Measurements from ENCODE around the gene DDX24. TPM values are rescaled to one million over a fixed set of nuclear protein-coding genes. Genes with fewer than 3 reads are reported as not detected.
A peak's percentile ranks its signal among the peaks of the same experiment; 100 is the strongest.

DDX24 gene, protein sequence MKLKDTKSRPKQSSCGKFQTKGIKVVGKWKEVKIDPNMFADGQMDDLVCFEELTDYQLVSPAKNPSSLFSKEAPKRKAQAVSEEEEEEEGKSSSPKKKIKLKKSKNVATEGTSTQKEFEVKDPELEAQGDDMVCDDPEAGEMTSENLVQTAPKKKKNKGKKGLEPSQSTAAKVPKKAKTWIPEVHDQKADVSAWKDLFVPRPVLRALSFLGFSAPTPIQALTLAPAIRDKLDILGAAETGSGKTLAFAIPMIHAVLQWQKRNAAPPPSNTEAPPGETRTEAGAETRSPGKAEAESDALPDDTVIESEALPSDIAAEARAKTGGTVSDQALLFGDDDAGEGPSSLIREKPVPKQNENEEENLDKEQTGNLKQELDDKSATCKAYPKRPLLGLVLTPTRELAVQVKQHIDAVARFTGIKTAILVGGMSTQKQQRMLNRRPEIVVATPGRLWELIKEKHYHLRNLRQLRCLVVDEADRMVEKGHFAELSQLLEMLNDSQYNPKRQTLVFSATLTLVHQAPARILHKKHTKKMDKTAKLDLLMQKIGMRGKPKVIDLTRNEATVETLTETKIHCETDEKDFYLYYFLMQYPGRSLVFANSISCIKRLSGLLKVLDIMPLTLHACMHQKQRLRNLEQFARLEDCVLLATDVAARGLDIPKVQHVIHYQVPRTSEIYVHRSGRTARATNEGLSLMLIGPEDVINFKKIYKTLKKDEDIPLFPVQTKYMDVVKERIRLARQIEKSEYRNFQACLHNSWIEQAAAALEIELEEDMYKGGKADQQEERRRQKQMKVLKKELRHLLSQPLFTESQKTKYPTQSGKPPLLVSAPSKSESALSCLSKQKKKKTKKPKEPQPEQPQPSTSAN
- 198 TPM for total RNA-seq
- long read RNA-seq, full-length matches to known transcripts: 110 of 150 reads
- long read RNA-seq, partial matches to known transcripts: 28 of 150 reads
- long read RNA-seq, other reads (novel, unspliced or antisense): 12 of 150 reads

DNA sequence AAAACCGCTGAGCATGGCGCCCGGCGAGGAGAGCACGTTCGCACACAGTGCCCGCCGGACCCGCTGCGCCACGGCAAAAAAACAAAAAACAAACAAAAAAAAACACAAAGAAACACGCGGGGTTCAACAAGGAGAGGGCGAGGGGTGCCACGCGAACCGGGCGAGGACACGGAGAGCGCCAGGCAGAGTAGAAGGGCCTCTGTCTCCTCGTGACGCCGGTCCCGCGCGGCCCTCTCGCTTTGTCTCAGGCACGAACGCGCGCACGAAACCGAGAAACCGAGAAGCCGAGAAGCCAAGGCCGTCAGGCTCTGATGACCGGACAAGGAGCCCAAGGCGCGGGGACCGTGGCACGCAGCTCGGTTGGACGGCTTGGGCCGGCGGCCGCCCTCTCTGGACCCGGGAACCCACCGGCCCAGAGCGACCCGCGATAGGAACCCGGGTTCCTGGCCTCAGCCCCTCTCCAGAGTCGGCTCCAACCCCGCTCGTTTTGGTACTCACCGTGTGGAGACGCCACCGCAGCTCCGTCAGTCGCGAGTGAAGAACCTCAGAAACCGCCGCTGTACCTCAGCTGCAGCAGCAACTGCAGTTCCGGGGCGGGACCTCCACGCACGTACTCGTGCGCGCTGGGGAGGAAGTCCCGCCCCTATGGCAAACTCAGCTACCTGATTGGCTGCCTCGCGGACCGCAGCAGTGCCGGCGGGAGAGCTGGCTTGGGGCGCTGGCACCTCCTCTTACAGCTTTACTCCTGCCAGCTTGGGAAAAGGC, at the start of gene DDX24, which contains the start of gene IFI27L1:
Gene DDX24, minus strand, starts transcription at position 582 of the 765 bp plus-strand sequence. CDS start 1,460 bp downstream, outside the sequence.
Gene IFI27L1, plus strand, starts transcription at position 690 of the 765 bp plus-strand sequence. CDS start 15,628 bp downstream, outside the sequence.
- peak; percentile 98 for DNase-seq (ENCODE audit: low spot score)

DNA sequence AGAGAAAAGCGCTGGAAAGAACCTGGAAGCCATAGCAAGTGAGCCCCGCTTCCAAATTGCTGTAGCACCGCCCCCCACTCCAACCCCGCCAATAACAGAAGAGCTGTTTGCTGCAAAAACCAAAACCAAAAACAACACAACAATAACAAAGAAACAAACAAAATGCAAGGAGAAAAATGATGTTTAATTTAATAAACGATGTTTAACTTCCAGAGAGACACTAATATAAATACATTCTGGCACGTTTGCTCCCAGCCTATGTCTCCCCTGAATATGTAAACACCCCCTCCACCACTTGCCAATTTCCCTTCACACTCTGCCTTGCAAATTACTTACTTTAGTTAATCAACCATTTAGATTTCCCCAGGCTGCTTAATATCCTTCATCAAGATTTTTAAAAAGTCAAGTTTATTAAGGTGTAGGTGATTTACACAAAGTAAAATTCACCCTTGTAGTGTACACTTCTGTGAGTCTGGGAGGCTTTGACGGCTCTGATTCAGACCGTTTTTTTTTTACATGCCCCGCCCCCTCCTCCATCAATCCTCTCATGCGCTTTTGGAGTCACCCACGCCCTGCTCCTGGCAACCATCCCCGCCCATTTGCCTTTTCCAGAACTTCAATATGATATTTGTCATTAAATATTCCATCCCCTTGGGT, 48.9 kb upstream of the DDX24 start:
- peak; percentile 79 for DNase-seq (ENCODE audit: low spot score)

DNA sequence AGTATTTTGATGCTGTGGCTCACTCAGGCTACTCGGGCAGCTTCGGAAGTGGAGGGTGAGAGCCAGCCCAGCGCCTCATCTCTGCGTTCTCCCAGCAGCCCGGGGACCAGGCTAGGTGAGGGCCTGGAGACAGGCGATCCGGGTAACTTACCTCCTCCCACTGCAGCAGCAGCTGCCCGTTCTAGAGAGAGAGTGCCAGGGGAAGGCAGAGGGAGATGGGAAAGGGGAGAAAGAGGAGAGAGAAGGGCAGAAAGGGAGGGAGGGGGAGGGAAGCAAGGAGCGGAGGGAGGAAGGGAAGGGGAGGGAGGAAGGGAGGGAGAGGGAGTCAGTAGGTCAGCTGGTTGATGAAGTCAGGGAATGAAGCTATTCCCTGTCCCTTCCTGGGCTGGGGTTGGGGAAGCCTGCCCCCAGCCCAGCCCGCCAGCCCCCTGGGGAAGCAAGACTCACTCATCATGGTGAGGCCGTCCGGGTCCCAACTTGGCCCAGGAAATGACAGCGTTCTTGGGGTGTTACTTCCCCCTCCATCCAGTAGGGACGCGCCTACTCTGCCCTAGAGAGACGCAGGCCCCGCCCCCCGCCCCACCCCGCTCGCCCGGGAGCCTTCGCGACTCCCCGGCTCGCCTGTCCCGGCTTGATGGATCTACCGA, 48.2 kb upstream of the DDX24 start, which contains the start of gene IFI27L2:
Gene IFI27L2, minus strand, starts transcription at position 494 of the 647 bp plus-strand sequence. Its CDS starts 40 bp downstream, at position 454.
- peak; percentile 90 for DNase-seq (ENCODE audit: low spot score)

GRCh38 chr14:94128216-94128839, 47.3 kb upstream of the DDX24 start:
- DNase-seq (ENCODE audit: low spot score): no peak

DNA sequence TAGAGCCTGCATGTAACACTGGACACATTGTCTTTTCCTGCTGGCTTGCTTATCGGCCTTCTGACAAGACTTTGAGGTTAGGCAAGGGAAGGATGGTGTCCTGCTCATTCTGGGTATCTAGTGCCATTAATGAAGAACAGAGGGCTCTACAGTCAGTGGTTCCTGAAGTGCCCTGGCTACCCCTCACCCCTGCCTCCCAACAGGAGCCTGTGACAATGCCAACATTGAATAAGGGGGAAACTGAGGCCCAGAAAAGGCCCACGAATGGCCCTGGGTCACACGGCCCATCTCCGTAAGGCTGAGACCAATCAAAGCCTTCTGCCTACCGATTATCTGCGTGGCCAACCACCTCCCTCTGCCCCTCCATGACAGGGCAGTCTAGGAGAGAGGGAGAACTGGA, 46.3 kb upstream of the DDX24 start:
- no peak for DNase-seq (ENCODE audit: low spot score)

GRCh38 chr14:94126800-94127199, 45.8 kb upstream of the DDX24 start:
- no peak for DNase-seq (ENCODE audit: low spot score)

DNA sequence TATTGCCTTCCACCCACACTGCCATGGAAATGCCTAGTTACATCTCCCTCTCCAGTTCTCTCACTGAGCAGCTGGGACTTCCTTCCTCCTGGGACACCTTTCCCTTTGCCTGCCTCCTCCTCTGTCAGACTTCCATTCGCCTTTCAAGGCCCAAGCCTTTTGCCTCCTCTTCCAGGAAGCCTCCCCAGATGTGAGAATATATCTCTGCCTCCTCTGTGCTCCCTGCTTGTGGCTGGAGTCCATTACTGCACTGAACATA, 45.3 kb upstream of the DDX24 start:
- no peak for DNase-seq (ENCODE audit: low spot score)

DNA sequence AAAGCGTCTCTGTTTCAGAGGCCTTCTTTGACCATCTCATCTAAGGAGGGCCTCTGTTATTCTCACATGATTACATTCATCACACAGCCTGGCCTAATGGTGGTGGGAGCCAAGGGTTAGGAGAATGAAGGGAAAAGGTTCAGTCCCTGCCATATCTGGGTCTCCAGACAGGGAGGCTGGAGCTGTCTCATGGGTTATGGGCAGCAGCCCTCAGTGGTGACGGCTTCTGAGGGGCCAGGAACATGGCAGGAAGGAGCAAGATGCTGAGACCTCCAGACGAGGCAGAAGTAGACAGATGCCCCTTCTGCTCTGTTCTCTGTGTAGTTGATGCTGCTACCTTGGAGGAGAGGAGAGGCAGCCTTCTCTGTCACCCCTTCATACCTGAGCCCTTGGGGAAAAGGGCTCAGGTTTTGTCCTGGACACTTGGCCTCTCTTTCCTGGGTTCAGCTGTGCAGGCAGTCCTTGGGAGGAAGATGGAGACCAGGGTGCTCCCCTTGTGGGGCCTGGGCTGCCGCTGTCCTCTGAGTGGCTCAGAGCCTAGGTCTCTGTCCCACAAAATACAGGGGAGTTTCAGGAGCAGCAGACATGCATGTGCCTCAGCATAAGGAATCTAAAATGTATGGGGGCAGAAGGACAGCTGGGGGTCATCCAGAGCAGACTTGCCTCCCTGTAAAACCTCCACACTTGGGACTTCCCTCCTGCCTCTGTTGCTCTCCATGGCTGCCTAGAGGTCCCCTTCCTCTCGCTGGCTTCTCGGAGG, 44.8 kb upstream of the DDX24 start:
- DNase-seq (ENCODE audit: low spot score): peak; percentile 64

GRCh38 chr14:94124582-94125377, 43.8 kb upstream of the DDX24 start:
- DNase-seq (ENCODE audit: low spot score): peak; percentile 26

DNA sequence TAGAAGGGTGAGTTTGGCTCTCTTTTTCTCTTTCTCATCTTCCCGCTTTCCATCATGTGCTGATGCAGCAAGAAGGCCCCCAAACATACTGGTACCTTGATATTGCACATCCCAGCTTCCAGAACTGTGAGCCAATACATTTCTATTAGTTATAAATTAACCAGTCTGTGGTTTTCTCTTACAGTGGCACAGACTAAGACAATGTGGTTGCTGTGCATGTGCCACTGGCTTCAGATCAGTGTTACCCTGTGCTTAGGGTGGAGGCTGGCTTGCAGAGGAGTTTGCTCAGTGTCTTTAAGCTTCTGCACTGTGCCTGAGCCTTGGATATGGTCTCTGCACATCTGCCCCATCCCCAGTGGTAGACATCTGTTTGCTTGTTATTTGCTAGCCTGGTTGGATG, 42.9 kb upstream of the DDX24 start:
- DNase-seq (ENCODE audit: low spot score): no peak

GRCh38 chr14:94123296-94123695, 42.3 kb upstream of the DDX24 start:
- DNase-seq (ENCODE audit: low spot score): peak; percentile 64

- peak; percentile 28 for DNase-seq (ENCODE audit: low spot score)
Measured at GRCh38 chr14:94122438-94122837, 41.4 kb upstream of the DDX24 start.

GRCh38 chr14:94121485-94121884, 40.5 kb upstream of the DDX24 start:
- peak; percentile 45 for DNase-seq (ENCODE audit: low spot score)

GRCh38 chr14:94120667-94121340, 39.8 kb upstream of the DDX24 start:
- peak; percentile 47 for DNase-seq (ENCODE audit: low spot score)

DNA sequence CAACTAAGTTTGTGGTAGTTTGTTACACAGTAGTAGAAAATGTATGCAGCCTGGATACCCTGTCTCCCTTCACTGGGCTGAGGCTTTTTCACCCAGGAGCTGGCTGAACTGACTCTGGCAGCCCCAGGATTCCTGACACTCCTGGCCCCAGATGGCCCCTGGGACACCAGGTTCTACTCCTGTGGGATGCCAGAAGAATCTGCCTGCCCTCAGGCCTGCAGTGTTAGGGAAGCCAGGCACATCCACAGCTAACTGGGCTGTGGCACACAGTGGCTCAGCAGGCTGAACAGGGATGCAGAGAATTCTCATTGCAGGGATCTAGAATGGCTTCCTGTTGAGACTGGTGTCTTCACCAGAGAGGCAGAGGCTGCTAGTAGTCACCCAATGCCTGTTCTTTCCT, 38.1 kb upstream of the DDX24 start:
- DNase-seq (ENCODE audit: low spot score): peak; percentile 39

GRCh38 chr14:94117856-94118255, 36.9 kb upstream of the DDX24 start:
- DNase-seq (ENCODE audit: low spot score): peak; percentile 35

GRCh38 chr14:94116701-94117100, 35.7 kb upstream of the DDX24 start:
- DNase-seq (ENCODE audit: low spot score): peak; percentile 86

Measured in mesenteric fat pad (tissue), 1 donor.